EH (cell line): ENCODE measurements around the gene VCP.

Source experiments
- DNase-seq: peaks from one replicate; pipeline ENCODE4 v3.0.0-alpha.2; 2015; ENCODE audit warnings: low read depth

The VCP gene

DNA sequence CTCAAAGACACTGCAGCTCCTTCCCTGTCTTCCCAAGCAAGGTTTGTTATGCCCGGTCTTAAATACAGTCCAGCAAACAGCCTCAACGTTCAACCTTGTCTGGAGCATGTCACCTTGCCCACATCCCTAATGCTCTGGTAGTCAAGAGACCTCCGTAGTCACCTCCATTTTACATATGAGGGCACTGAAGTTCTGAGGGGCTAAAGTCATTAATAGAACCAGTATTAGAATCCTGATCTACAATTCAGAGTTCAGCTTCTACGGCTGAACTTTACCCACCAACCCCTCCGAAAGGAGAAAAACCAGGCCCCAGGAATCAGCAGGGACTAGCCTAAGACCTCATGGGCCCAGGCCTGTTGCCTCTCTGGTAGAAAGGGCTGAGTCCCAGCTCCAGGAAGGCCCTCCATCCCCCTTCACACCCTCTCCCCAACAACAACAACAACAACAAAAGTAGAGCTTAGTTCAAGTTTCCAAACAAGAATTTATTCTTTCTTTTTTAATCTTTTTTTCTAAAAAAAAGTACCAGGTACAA lies 31.3 kb upstream of the VCP start:
- DNase-seq, result no peak

DNA sequence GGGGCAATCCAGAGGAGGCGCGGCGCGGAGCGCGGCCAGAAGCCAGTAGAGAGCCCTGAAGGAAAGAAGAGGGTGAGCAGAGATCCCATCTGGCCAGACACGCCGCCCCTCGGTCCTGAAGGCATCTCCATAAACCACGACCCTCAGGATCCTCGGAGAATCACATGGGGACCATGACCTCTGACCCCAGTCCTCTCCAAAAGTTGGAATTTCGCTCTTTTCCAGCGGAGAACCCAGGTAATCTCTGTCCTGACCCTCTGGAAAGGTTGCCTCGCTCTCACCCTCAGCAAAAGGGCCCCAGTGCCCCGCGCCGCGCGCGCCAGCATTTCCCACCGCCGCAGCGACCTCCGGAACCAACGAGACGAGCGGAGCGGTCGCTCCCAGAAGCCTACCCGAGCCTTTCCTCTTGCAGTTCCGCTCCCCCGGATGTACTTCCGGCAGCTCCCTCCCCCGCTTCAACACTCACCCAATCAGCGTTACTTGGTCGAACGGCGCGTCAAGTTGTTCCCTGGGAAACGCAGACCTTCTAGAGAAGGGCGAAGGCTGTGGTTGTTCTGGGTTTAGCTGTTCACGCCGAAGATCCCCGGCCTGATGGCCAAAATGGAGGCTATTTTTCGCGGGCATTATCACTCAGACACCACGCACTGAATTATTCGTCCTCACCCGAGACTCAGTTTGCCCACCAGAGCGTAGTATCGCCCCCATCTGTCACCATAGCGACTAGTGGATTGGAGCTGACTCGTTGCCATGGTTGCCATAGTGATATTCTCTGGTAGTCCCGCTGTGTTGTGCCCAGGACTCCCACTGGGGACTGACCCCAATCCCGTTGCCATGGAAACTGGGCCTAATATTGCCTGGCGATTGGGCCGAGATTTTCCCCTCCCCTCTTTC lies 30.6 kb upstream of the VCP start, which contains the start of gene STOML2:
TSS of gene STOML2 (minus strand) at position 363 of the 891 bp plus-strand sequence. CDS start at position 326, 37 bp downstream.
- peak; percentile 97 for DNase-seq

DNA sequence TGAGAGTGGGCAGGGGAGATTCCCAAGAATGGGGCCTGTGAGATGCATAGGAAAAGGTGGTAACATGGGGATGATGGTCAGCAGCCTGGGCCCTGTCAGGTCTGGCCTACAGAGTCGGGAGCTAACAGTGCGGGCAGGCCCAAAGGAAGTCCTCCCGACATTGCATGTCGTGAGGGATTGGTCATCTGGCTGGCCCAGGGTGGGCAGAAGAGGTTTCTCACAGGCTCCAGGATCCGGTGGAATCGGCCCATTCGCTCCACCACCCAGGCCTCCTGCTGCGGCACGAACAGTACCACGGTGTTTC lies 30.0 kb upstream of the VCP start:
- peak; percentile 27 for DNase-seq

DNA sequence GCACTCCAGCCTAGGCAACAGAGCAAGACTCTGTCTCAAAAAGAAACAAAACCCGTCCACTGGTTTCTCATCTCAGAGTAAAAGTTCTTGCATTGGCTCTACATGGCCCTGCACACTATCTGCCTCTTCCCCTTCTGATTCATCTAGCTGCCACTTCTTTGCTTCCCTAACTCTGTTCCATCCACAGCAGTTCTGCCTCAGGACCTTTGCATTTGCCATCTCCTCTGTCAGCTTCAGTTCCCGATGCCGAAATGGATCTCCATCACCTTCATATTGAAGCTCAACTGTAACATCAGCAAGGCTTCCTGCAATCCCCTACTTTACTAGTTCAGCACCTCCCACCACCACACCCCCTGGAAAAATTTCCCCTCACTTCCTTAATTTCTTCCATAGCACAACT lies 25.1 kb upstream of the VCP start:
- DNase-seq, result no peak

DNA sequence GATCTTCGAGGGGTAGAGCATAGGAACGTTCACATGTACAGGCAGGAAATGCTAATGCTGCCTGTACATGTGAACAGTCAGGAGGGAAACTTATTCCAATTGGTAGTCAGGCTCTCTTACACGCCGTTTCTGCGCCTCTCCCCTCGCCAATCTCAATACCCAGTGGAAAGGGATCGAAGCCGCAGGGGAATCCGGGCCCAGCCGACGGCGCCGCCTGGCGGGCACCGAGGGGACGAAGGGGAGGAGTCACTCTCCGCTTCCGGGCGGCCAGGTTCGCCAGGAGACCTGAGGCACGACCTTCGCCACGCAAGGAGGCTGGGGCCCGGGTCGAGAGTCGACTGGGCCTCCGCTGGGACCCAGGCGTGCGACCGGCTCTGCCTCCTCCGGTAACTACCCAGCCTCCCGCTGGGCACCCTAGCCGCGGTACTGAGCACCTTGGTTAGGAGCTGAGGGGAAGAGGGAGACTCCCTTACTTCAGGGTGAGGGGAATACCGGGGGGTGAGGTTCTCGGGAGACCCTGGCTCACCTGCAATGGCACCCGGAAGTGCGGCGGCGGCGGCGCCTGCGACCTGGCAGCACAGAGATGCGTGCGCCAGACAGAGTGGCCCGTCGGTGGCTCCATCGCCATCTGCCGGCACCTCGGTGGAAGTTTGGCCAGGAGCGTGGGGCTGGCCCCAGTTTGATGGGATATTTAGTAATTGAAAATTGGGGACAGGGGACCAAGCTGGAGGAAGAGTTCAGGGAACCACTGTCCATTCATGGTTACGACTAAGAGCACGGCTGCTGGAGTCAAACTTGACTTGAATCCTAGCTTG lies 23.8 kb upstream of the VCP start, which contains the start of gene PIGO:
TSS of gene PIGO (minus strand) at position 557 of the 815 bp plus-strand sequence. CDS start 1,026 bp downstream, outside the sequence.
- DNase-seq, result peak; percentile 83

DNA sequence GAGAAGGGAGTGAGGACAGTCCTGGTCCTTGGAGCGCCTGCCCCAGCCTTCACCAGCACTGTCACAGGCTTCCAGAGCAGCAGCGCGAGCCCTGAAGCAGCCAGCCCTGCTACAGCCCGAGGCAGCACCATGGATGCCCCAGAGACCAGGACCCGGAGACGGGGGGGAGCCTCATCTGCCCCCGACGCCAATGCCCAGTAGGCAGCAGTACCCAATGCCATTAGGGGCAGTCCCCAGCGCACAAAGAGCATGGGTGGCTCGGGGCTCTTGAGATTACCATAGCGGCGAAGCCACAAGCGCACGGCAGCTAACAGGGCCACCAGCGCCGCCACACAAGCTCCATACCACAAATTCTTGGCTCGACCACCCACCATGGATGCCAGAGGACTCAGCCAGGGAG lies 19.1 kb upstream of the VCP start:
- DNase-seq, result no peak

DNA sequence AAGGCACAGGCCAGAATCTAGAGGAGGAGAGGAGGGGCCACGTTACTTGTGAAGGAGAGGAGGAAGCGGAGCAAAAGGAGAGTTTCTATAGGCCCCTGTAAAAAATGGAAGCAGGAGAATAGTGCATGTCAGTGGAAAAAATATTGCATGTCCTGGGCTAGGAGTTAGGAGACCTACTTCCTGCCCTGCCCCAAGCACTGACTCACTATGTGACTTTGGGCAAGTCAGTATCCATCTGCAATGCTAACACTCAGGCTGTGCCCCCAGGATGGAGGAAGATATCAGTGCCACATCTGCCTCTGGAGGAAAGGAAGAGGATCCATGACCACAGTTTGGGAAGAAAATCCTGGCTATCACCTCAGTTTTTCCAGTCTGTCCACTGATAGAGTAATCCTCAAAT lies 17.0 kb upstream of the VCP start:
- no peak for DNase-seq

DNA sequence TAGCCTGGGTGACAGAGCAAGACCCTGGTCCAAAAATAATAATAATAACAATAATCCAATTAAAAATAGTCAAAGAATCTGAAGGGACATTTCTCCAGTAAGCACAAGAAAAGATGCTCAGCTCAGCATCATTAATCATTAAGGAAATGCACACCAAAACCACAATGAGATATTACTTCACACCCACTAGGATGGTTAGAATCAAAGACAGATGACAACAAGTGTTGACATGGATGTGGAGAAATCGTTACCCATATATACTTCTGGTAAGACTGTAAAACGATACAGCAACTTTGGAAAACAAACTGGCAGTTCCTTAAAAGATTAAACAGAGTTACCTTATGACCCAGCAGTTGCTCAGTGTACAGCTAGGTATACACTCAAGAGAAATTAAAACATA lies 12.7 kb upstream of the VCP start:
- DNase-seq, result no peak

DNA sequence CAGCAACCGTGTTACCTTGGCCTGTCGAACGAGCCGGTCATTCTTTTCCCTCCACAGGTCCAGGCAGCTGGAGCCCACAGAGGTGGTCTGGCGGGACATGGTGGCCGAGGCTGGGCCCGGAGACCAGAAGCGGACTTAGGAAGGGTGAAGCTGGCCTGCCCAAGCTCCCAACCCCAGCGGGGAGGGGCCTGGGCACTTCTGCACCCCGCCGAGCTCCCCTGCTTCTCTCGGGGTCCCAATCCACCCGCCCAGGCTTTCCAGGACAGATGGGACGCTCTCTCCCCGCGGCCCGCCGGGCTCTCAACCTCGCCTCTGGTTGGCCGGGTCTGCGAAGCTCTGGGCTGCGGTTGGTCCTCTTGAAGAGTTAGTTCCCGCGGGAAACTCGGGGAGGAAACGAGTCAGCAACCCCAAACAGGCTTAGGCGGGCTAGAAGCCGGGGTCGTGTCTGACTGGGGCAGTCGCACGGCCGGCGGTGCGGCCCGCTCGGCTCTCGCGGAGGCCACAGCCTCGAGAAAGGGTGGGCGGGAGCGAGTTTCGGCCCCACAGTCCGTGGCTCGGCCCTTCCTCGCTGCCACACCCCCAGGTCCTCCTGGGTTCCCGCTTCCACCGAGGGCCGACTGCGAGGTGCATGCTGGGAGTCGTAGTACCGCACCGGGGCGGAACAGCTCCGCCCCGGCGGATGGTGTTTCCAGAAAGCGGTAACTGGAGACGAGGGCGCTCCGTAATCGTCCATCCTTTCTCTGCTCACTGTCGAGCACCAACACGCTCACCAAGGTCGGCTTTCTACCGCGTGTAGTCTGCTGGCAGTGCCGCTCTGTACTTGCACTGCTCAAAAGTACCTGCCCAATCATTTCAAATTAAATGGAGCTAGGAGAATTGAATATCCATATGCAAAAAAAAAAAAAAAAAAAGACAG lies 7.3 kb upstream of the VCP start, which contains the start of gene FANCG:
TSS of gene FANCG (minus strand) at position 517 of the 916 bp plus-strand sequence. CDS start at position 99, 418 bp downstream.
- DNase-seq, result peak; percentile 93

DNA sequence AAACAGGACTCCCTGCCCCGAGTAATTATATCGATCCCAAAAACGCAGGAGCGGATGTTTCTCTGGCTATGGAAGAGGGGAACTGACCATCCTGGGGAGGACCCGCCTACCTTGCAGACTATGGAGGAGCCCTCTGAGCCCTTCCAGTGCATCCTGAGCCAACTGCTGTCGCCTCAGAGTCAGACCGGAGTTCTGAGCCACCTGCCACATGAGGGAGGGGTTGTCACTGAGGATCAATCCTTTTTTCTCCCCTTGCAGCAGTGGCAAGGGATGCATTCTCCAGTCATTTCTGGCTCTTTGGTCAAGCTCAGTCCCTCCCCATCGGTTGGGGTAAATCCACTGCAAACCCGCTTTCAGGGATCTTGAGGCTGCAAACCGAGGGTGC lies 6.6 kb upstream of the VCP start:
- no peak for DNase-seq

DNA sequence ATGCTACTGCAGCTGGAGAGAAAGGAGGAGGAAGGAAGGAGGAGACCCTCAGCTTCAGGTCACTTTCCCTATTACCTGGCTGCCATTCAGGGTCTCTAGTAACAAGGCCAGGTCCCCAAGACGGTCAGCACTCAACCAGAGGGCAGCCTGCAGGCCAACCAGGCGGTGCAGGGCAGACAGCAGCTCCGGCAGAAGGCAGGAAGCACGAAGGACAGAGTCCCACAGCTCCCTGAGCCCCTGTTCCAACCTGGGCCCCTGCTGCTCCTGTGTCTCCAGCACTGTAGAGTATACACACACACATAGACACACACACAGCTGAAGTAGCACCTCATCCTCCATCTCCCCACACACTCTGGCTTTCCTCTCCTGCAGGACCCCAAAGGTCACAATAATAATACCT lies 5.6 kb upstream of the VCP start:
- no peak for DNase-seq

DNA sequence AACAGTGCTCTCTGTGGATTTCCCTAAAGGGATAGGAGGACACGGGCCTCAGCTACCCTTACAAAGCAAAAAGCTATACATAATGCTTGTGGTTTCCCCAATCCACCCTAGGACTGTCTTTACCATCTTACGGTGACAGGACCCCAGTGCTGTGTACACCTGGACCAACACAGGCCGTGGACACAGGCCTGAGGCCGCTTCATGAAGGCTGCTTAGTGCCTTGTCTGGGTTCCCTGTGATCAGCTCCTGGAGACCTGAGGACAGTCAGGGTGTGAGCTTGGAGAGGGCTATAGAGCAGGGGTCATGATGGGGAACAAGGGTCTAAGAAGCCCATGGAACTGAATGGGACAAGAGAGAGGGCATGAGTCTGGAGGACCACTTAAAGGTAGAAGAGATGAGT lies 4.4 kb upstream of the VCP start:
- DNase-seq, result no peak

DNA sequence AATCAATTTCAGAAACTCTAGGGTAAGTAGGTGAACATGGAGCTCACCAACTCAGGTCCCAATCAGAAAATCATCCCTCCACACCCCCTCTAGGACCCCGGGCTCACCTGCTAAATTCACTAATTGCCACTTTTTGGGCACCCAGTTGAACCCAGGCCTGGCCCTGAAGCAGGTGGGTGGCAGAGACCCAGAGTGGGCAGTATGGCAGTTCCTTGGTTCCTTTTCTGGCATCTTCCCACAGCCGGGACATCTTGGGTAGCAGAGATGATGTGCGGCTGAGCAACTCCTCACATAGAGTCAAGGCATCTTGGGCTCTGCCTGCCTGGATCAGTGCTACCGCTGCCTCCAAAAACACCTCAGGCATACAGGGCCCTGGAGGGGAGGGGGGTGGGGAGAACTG lies 2.9 kb upstream of the VCP start:
- DNase-seq, result no peak

DNA sequence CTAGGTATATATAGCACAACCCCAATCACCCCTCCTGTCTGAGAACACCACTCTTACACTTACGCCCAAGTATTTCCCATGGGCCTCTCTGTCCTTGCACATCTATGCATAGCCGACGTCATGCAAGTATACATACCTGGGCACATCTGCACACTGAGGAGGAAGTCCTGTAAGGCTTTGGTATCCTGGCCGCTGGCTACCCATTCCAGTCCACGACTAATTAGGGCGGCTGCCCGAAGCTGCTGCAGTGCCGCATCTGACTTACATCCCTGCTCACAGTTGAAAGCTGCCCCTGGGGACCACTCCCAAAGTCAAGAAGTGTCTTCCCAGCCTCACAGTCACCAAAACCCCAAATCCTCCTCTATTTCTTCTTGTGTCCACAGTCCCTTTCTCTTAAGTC lies 2.4 kb upstream of the VCP start:
- DNase-seq, result no peak

DNA sequence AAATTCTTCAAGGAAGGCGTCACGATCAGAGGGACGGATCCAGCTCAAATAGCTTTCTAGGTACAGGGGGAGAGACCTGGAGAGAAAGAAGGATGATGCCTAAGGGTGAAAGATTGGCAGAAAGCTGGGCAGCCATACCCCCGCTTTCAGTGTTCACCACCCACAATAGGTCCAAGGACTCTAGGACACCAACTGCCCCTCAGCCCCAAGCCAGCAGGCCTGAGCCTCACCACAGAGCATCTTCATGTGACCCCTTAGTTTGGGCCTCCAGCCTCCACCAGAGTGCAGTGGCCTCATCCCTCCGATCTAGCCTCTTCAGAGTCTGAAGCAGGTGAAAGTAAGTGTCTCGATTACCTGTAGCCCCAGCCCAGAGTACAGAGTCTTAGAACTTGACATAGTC lies 1.7 kb upstream of the VCP start:
- DNase-seq, result no peak

DNA sequence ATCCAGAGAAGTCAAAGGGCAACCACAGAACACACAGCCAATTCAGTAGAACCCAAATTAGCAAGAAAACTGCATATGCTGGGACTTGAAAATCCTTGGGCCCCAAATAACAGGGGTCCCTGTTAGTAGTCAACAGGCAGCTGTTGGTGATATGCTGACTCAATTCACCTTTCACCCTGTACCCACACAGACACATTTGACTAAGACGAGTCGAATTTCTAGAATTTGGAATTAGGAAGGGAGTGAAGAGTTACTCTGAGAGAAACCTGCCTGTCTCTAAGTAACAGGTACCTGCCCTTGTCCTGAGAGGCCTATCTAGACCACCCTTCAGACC lies 821 bp upstream of the VCP start:
- no peak for DNase-seq

DNA sequence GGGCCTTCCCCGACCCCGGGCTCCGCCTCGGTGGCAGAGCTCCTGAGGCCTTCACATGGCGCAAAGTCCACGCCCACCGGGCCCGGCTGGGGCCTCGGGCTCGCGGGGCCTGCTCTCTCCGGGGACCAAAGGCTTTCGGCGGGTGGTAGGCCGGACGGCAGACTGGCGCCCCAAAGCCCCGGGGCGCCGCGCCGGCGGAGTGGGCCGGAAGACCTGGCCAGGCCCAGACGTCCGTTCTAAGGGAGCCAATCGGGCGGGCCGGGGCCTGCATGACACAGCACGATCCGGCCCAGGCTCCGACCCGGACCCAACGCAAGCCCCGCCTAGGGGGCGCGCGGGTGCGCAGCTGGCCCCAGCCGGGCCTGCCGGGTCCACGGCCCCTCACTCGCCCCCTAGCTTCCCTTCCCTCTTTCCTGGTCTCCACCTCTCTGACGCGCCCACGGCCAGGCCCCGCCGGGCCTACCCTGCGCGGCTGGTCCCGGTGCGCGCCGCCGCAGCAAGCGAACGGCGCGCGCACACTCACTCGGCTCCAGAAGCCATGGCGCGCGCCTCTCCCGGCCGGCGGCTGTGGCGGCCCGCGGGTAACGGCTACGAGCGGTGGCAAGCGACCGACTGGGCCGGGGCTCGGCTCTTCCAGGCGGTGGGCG lies 488 bp downstream of the VCP start:
- DNase-seq, result peak; percentile 87

DNA sequence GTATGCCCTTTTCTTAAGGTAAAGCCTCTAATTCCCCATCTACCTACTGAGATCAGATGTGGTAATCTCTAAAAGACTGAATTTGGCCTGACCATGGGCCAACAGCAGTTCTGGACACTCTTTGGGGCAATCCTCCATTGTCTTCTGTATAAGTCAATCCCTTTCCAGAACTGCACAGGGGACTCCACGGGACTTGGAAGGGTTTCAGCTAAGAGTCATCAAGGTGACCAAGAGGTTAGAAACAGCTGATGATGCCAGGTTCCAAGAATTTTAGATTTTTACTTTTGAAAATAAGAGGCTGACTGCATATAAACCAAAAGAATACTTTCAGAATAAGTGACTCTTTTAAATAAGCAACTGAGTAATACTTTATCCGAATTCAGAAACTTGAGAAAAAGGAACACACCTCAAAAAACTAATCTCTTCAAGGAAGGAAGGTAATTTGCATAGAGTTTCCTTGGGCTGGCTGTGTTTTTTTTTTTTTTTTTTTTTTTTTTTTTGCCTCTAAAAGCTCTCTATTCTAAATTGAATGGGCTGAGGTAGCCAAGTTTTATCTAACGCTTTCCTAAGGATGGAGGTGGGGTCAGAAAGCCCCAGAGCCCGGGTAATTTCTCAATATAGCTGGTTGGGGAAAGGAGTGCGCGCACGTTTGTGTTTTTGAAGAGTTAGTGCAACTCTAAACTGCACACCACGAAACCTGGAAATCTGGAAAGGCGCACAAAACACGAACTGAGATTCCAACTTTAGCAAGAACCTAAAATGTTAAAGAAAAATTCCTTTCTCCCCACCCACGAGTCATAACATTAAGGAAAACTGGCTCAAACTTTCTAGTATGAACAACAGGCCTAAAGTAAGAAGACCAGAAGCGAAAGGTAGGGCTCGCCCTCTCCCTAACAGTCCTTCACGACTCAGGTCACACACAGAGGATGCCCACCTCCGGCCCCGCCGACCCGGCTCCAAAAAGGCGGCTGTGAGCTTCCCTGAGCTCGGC lies 1.3 kb downstream of the VCP start:
- DNase-seq, result peak; percentile 36

DNA sequence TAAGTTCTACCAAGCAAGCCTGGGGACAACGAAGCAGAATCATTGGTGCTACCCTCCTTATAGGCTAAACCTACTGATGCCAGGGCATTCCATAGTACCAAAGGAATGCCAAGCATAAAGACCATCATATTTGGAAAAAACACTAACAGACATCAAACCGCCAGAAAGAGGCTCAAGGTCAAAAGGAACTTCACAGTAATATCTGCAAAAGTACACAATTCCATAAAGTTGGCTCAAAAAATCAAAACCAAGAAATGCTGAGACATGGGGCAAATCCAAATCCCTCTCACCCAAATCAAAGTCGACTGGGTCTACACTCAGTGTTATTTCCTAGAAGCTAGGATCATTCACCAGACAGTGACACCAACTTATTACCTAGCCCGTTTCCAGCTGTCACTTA lies 3.4 kb downstream of the VCP start:
- no peak for DNase-seq

DNA sequence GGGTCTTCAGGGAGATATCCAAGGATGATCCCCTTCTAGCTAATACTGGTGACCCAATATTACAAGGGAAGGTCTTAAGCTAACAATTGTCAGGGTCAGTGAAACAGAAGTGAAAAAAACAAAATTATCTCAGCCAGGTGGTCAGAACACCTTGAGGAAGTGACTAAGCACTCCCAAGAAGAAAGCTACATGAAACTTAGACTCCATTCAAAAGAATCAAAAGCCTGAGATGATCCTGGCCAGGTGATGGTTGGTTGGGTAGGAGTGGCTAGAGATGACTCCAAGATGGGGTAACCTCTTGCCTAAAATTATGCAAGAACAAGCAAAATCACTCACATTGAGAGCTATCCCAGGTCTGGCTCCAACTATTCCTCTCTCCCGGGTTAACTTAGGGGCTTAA lies 5.4 kb downstream of the VCP start:
- no peak for DNase-seq
